Liver (tissue), 9 donors: ENCODE measurements around the gene HRH2. TPM values are rescaled to one million over a fixed set of nuclear protein-coding genes. Genes with fewer than 3 reads are reported as not detected.

Experiments used
- DNase-seq: peaks from one replicate; pipeline ENCODE4 v3.0.0-alpha.2; 2017; ENCODE audit warnings: low spot score
- H3K27ac ChIP-seq, 2 donors: one replicate each; pipeline ENCODE4 v1.7.0; 2013; ENCODE audit warnings: inconsistent platforms in 2 of 2, low read length in 2 of 2, control low read depth in 1 of 2, low read depth in 1 of 2, mild to moderate bottlenecking in 1 of 2
- H3K27me3 ChIP-seq, 4 donors: one replicate each; pipeline versions ENCODE4 v1.6.1 to v1.7.0; 2013; ENCODE audit warnings: low read length in 3 of 4, inconsistent platforms in 1 of 4, mild to moderate bottlenecking in 1 of 4, moderate library complexity in 1 of 4; ENCODE audit not compliant: control insufficient read depth in 4 of 4, insufficient read depth in 4 of 4
- H3K36me3 ChIP-seq, 4 donors: one replicate each; pipeline versions ENCODE4 v1.6.1 to v1.7.0; 2013; ENCODE audit warnings: low read length in 3 of 4, mild to moderate bottlenecking in 3 of 4, low read depth in 1 of 4, moderate library complexity in 1 of 4; ENCODE audit not compliant: control insufficient read depth in 4 of 4, insufficient read depth in 3 of 4
- H3K4me1 ChIP-seq, 4 donors: one replicate each; pipeline versions ENCODE4 v1.6.1 to v1.7.0; 2013; ENCODE audit warnings: low read length in 3 of 4, mild to moderate bottlenecking in 3 of 4, moderate library complexity in 1 of 4; ENCODE audit not compliant: control insufficient read depth in 4 of 4, insufficient read depth in 4 of 4
- H3K4me3 ChIP-seq, 3 donors: one replicate each; pipeline versions ENCODE4 v1.6.1 to v1.7.0; 2013; ENCODE audit warnings: low read length in 3 of 3, control low read depth in 1 of 3, low read depth in 1 of 3, mild to moderate bottlenecking in 1 of 3
- H3K9ac ChIP-seq, 2 donors: one replicate each; pipeline ENCODE4 v1.7.0; 2013; ENCODE audit warnings: low read length in 2 of 2, mild to moderate bottlenecking in 2 of 2, moderate library complexity in 2 of 2, control low read depth in 1 of 2, low read depth in 1 of 2
- H3K9me3 ChIP-seq, 4 donors: one replicate each; pipeline versions ENCODE4 v1.6.1 to v1.7.0; 2013; ENCODE audit warnings: low read length in 3 of 4; ENCODE audit not compliant: control insufficient read depth in 4 of 4
- EGR1 ChIP-seq, 2 donors: IDR thresholded peaks; 2 replicates each; pipeline ENCODE4 v1.6.1; 2016 to 2018; ENCODE audit warnings: antibody characterized with exemption in 2 of 2, low read depth in 2 of 2
- FOXA1 ChIP-seq: IDR thresholded peaks from 2 replicates; pipeline ENCODE4 v1.6.1; 2016; ENCODE audit warnings: antibody characterized with exemption
- FOXA2 ChIP-seq: IDR thresholded peaks from 2 replicates; pipeline ENCODE4 v1.6.1; 2016; ENCODE audit warnings: antibody characterized with exemption
- GABPA ChIP-seq, 2 donors: IDR thresholded peaks in 1 of 2; conservative IDR thresholded peaks in 1 of 2; 2 replicates each; pipeline ENCODE4 v1.6.1; 2016; ENCODE audit warnings: antibody characterized with exemption in 2 of 2, mild to moderate bottlenecking in 1 of 2, moderate library complexity in 1 of 2
- HNF4A ChIP-seq, 2 donors: conservative IDR thresholded peaks; 2 replicates each; pipeline ENCODE4 v1.6.1; 2016; ENCODE audit warnings: antibody characterized with exemption in 2 of 2, mild to moderate bottlenecking in 2 of 2
- HNF4G ChIP-seq: IDR thresholded peaks from 2 replicates; pipeline ENCODE4 v1.6.1; 2016; ENCODE audit warnings: antibody characterized with exemption
- JUND ChIP-seq, 2 donors: IDR thresholded peaks; 2 replicates each; pipeline ENCODE4 v1.6.1; 2016; ENCODE audit warnings: antibody characterized with exemption in 2 of 2
- NR2F2 ChIP-seq: IDR thresholded peaks from 2 replicates; pipeline ENCODE4 v1.6.1; 2016; ENCODE audit warnings: antibody characterized with exemption
- RAD21 ChIP-seq, 2 donors: IDR thresholded peaks; 2 replicates each; pipeline ENCODE4 v1.6.1; 2016; ENCODE audit warnings: antibody characterized with exemption in 2 of 2, mild to moderate bottlenecking in 2 of 2
- REST ChIP-seq: IDR thresholded peaks from 2 replicates; pipeline ENCODE4 v1.6.1; 2016; ENCODE audit warnings: antibody characterized with exemption, mild to moderate bottlenecking
- RXRA ChIP-seq, 2 donors: IDR thresholded peaks; 2 replicates each; pipeline ENCODE4 v1.6.1; 2017 to 2018; ENCODE audit warnings: antibody characterized with exemption in 2 of 2, mild to moderate bottlenecking in 1 of 2
- SP1 ChIP-seq: IDR thresholded peaks from 2 replicates; pipeline ENCODE4 v1.6.1; 2018; ENCODE audit warnings: antibody characterized with exemption, mild to moderate bottlenecking
- TAF1 ChIP-seq: conservative IDR thresholded peaks from 2 replicates; pipeline ENCODE4 v1.6.1; 2016; ENCODE audit warnings: antibody characterized with exemption, mild to moderate bottlenecking
- YY1 ChIP-seq: IDR thresholded peaks from 2 replicates; pipeline ENCODE4 v1.6.1; 2016; ENCODE audit warnings: antibody characterized with exemption, mild to moderate bottlenecking
- WGBS: extraction: QIAGEN DNeasy Blood & Tissue Kit; methylation state at CpG from one replicate; pipeline ENCODE4 v1.1.7; 2013; 5-methylcytosine and 5-hydroxymethylcytosine counted together
- polyA plus RNA-seq, 2 donors: library from polyadenylated mRNA; stranded (reverse) in 1 of 2; unstranded in 1 of 2; fragments of 200-250 nt in 1 of 2; fragments of >200 nt in 1 of 2; fragmentation: Nextera tagmentation in 1 of 2; extraction: Ambion mirVana in 1 of 2; gene quantifications; one replicate each; pipeline versions ENCODE4 v1.2.1 to v1.2.3, GENCODE V29; 2013 to 2015
- total RNA-seq, 2 donors: library from RNA; depleted of rRNA; stranded (reverse); fragments of >200 nt; gene quantifications; one replicate each; pipeline ENCODE4 v1.2.3, GENCODE V29; 2014
- TF ChIP-seq, protein P1 (sequence below): IDR thresholded peaks from 2 replicates; pipeline ENCODE4 v1.6.1; 2016; ENCODE audit warnings: antibody characterized with exemption
- TF ChIP-seq, protein P2 (sequence below): IDR thresholded peaks from 2 replicates; pipeline ENCODE4 v1.6.1; 2016; ENCODE audit warnings: antibody characterized with exemption
- TF ChIP-seq, protein P3 (sequence below): fragments of 150-350 bp; IDR thresholded peaks from 2 replicates; pipeline ENCODE4 v1.5.1; 2017; ENCODE audit warnings: improper control_type of control experiment, low read depth, low read length; ENCODE audit not compliant: missing input control
- TF ChIP-seq, protein P4 (sequence below): IDR thresholded peaks from 2 replicates; pipeline ENCODE4 v1.6.1; 2016; ENCODE audit warnings: antibody characterized with exemption
- donor health status: healthy.
- donor health status: healthy.
- donor health status: healthy.
- donor health status: healthy.
- donor health status: healthy.

The HRH2 gene
- total and polyA plus RNA-seq, 4 donors = 0.44 to 2.6 (median 1.3) TPM

DNA sequence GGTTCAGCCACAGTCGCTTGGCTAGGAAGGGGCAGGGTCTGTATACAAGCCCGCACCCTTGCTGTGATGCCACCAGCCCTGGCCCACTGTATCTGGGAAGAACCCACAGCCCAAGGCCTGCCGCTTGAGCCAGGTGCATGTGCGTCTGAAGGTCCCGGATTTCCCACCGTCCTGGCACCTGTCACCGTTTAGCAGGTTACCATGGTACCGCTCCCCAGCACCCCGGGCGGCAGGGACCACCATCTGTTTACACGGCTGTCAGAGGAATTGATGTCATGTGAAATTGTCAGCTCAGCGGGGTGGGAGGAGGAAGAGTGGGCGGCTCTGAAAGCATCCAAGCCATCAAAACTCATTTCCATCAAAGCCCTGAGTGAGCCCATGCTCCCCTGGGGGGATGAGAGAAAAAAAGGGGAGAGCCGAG is 92.7 kb downstream of the HRH2 start:
- peaks cover 0 to 5% (median 0%) of the 10 kb centered on the region in 4 donors for H3K27me3 ChIP-seq
- H3K36me3 ChIP-seq = no peaks in the 10 kb centered on the region
- 36% methylated on average over 14 of the region's 14 CpGs for WGBS
- H3K9me3 ChIP-seq = peaks cover 0 to 3% (median 0%) of the 10 kb centered on the region in 4 donors
- no peak overlapping the region for H3K4me3 ChIP-seq
- no peak overlapping the region for H3K27ac ChIP-seq
- no peak overlapping the region for H3K9ac ChIP-seq
- TF ChIP-seq, protein P1, sequence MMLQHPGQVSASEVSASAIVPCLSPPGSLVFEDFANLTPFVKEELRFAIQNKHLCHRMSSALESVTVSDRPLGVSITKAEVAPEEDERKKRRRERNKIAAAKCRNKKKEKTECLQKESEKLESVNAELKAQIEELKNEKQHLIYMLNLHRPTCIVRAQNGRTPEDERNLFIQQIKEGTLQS = no peak
- no peak for TF ChIP-seq REST
- TF ChIP-seq GABPA (IDR thresholded peaks at IDR 0.05 in 1 of 2, conservative IDR thresholded peaks at IDR 0.05 in 1 of 2) = no peak
- no peak for TF ChIP-seq YY1
- TF ChIP-seq HNF4G = no peak
- TF ChIP-seq SP1 = no peak
- TF ChIP-seq, protein P2, sequence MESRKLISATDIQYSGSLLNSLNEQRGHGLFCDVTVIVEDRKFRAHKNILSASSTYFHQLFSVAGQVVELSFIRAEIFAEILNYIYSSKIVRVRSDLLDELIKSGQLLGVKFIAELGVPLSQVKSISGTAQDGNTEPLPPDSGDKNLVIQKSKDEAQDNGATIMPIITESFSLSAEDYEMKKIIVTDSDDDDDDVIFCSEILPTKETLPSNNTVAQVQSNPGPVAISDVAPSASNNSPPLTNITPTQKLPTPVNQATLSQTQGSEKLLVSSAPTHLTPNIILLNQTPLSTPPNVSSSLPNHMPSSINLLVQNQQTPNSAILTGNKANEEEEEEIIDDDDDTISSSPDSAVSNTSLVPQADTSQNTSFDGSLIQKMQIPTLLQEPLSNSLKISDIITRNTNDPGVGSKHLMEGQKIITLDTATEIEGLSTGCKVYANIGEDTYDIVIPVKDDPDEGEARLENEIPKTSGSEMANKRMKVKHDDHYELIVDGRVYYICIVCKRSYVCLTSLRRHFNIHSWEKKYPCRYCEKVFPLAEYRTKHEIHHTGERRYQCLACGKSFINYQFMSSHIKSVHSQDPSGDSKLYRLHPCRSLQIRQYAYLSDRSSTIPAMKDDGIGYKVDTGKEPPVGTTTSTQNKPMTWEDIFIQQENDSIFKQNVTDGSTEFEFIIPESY = no peak
- no peak for TF ChIP-seq FOXA1
- no peak for TF ChIP-seq FOXA2
- no peak for TF ChIP-seq NR2F2
- no peak for TF ChIP-seq HNF4A (conservative IDR thresholded peaks at IDR 0.05)
- TF ChIP-seq RXRA (IDR thresholded peaks at IDR 0.05) = no peak
- TF ChIP-seq EGR1 (IDR thresholded peaks at IDR 0.05; ENCODE audit: low read depth in 2 of 2) = no peak
- TF ChIP-seq, protein P3, sequence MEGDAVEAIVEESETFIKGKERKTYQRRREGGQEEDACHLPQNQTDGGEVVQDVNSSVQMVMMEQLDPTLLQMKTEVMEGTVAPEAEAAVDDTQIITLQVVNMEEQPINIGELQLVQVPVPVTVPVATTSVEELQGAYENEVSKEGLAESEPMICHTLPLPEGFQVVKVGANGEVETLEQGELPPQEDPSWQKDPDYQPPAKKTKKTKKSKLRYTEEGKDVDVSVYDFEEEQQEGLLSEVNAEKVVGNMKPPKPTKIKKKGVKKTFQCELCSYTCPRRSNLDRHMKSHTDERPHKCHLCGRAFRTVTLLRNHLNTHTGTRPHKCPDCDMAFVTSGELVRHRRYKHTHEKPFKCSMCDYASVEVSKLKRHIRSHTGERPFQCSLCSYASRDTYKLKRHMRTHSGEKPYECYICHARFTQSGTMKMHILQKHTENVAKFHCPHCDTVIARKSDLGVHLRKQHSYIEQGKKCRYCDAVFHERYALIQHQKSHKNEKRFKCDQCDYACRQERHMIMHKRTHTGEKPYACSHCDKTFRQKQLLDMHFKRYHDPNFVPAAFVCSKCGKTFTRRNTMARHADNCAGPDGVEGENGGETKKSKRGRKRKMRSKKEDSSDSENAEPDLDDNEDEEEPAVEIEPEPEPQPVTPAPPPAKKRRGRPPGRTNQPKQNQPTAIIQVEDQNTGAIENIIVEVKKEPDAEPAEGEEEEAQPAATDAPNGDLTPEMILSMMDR = no peak
- TF ChIP-seq RAD21 (IDR thresholded peaks at IDR 0.05) = no peak
- TF ChIP-seq, protein P4, sequence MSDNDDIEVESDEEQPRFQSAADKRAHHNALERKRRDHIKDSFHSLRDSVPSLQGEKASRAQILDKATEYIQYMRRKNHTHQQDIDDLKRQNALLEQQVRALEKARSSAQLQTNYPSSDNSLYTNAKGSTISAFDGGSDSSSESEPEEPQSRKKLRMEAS = no peak
- TF ChIP-seq JUND (IDR thresholded peaks at IDR 0.05) = no peak
- TF ChIP-seq TAF1 = no peak
- H3K4me1 ChIP-seq = no peaks in the 10 kb centered on the region
- no peak for DNase-seq
